Nephron progenitor cell (in vitro differentiated cells): ENCODE data around the gene CMTM5.

ENCODE experiments used
- DNase-seq: peaks from one replicate; pipeline ENCODE4 v3.0.0; 2021
- H3K27ac Mint-ChIP-seq: 2 replicates; pipeline ENCODE4 v1.8.0; 2021; ENCODE audit warnings: mild to moderate bottlenecking, moderate library complexity, mixed read lengths
- H3K27me3 Mint-ChIP-seq: 2 replicates; pipeline ENCODE4 v1.8.0; 2021; ENCODE audit warnings: mild to moderate bottlenecking, low read depth, mixed read lengths; ENCODE audit not compliant: poor library complexity
- H3K36me3 Mint-ChIP-seq: 2 replicates; pipeline ENCODE4 v1.8.0; 2021; ENCODE audit warnings: low read depth, mixed read lengths
- H3K4me1 Mint-ChIP-seq: 2 replicates; pipeline ENCODE4 v1.8.0; 2021; ENCODE audit warnings: mixed read lengths
- H3K4me3 Mint-ChIP-seq: 2 replicates; pipeline ENCODE4 v1.8.0; 2021; ENCODE audit warnings: mild to moderate bottlenecking, moderate library complexity, mixed read lengths
- H3K9me3 Mint-ChIP-seq: 2 replicates; pipeline ENCODE4 v1.8.0; 2021; ENCODE audit warnings: mild to moderate bottlenecking, moderate library complexity, mixed read lengths
- TF ChIP-seq, protein P1 (sequence below): fragments of 200-600 bp; sonication (generic); IDR thresholded peaks from 2 replicates; pipeline ENCODE4 v1.5.0; 2021; ENCODE audit warnings: antibody characterized with exemption

CMTM5 gene

DNA sequence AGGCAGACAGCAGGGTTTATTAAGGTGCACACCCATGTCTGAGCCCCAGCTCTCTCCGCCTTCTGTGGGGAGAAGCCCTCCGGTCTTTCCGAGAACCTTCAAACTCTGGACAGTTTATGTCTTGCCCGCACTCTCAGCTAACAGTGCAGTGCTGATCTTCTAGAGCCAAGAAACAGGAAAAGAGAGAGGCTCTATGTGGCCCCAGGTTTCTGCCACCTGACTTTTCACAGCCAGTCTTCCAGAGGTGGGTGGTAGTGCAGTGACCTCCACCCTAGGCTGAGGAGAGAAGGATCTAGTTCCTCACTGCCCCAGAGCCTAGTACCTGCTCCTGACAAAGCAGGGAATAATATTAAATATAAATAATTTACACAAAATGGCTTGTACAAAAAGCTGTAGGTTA lies 20.2 kb upstream of the CMTM5 start:
- H3K27ac Mint-ChIP-seq = peak overlapping the region; percentile 40
- peaks cover 25% of the 10 kb centered on the region for H3K4me1 Mint-ChIP-seq
- H3K27me3 Mint-ChIP-seq = peaks cover 10% of the 10 kb centered on the region
- no peak for DNase-seq
- H3K4me3 Mint-ChIP-seq = no peak overlapping the region
- TF ChIP-seq, protein P1, sequence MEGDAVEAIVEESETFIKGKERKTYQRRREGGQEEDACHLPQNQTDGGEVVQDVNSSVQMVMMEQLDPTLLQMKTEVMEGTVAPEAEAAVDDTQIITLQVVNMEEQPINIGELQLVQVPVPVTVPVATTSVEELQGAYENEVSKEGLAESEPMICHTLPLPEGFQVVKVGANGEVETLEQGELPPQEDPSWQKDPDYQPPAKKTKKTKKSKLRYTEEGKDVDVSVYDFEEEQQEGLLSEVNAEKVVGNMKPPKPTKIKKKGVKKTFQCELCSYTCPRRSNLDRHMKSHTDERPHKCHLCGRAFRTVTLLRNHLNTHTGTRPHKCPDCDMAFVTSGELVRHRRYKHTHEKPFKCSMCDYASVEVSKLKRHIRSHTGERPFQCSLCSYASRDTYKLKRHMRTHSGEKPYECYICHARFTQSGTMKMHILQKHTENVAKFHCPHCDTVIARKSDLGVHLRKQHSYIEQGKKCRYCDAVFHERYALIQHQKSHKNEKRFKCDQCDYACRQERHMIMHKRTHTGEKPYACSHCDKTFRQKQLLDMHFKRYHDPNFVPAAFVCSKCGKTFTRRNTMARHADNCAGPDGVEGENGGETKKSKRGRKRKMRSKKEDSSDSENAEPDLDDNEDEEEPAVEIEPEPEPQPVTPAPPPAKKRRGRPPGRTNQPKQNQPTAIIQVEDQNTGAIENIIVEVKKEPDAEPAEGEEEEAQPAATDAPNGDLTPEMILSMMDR = no peak
- no peaks in the 10 kb centered on the region for H3K9me3 Mint-ChIP-seq
- peaks cover 34% of the 10 kb centered on the region for H3K36me3 Mint-ChIP-seq

DNA sequence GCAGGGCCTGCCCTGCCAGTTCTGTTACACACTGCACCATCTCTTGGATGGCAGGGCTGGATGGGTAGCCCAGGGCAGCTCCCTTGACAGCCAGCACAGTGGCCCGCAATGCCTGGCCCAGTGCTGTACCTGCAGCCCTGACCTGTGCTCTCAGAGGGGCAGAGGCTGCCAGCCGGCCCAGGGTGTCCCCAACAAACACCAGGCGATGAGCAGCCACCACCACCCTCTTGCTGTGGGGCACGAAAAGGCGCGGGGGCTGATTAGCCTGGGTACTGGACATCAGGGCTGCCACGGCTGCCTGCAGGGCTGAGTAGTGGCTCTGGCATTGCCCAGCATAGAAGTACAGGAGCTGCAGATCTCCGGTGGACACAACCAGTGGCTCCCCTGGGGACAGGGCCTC lies 19.6 kb upstream of the CMTM5 start:
- Mint-ChIP-seq H3K36me3 (peaks cover 40% of the 10 kb centered on the region), H3K27me3 (peaks cover 9% of the 10 kb centered on the region), H3K27ac (peak overlapping the region; percentile 56), H3K4me3 (no peak overlapping the region), H3K9me3 (no peaks in the 10 kb centered on the region), H3K4me1 (peaks cover 31% of the 10 kb centered on the region)
- no peak for DNase-seq
- TF ChIP-seq, protein P1 = no peak

DNA sequence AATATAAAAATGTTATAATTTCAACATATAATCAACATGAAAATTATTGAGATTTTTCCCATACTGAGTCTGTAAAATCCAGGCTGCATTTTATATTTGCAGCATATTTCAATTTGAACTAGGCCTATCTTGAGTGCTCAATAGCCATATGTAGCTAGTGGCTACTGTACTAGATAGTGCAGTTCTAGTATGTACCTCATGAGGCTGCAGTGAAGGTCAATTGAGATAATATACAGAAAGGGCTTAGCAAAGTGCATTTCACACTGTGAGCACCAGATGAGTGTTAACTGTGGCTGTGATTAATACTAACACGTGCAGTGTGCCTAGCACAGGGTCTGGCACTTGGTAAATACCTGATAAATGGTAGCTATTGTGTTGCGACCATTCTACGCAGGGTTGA lies 18.8 kb upstream of the CMTM5 start:
- peaks cover 42% of the 10 kb centered on the region for H3K36me3 Mint-ChIP-seq
- peaks cover 33% of the 10 kb centered on the region for H3K4me1 Mint-ChIP-seq
- H3K9me3 Mint-ChIP-seq = no peaks in the 10 kb centered on the region
- TF ChIP-seq, protein P1 = no peak
- H3K27me3 Mint-ChIP-seq = peaks cover 4% of the 10 kb centered on the region
- no peak overlapping the region for H3K4me3 Mint-ChIP-seq
- peak overlapping the region; percentile 92 for H3K27ac Mint-ChIP-seq
- DNase-seq = no peak

DNA sequence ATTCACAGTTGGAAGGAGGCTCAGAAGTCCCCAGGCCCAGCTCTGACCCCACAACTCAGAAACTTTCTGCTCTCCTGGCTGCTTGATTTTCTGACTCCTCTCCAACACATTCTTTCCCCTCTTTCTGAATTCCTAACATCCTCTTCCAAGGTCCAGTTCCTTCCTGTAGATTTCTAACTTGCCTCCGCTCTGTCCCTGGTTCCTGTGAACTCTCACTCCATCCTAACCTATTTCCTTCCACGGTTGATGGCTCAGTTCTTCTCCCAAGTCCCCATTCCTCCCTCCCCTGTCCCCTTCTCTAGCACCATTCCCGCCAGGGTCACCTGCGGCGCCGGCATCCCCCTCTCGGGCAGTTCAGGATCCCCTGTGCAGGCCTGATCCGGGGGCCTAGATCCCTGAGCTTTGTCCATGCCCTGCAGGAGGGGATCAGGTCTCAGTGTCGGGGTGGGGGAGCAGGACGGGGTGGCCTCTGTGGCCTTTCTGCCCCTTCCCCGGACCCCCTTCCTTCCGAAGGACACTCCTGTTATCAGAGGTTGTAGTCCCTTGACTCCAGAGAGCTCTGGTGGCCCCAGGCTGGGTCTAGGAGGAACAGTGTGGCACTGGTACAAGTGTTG lies 18.2 kb upstream of the CMTM5 start:
- H3K36me3 Mint-ChIP-seq = peaks cover 42% of the 10 kb centered on the region
- TF ChIP-seq, protein P1 = no peak
- H3K4me1 Mint-ChIP-seq = peaks cover 32% of the 10 kb centered on the region
- no peaks in the 10 kb centered on the region for H3K27me3 Mint-ChIP-seq
- no peak for DNase-seq
- H3K4me3 Mint-ChIP-seq = no peak overlapping the region
- H3K27ac Mint-ChIP-seq = peak overlapping the region; percentile 92
- no peaks in the 10 kb centered on the region for H3K9me3 Mint-ChIP-seq

DNA sequence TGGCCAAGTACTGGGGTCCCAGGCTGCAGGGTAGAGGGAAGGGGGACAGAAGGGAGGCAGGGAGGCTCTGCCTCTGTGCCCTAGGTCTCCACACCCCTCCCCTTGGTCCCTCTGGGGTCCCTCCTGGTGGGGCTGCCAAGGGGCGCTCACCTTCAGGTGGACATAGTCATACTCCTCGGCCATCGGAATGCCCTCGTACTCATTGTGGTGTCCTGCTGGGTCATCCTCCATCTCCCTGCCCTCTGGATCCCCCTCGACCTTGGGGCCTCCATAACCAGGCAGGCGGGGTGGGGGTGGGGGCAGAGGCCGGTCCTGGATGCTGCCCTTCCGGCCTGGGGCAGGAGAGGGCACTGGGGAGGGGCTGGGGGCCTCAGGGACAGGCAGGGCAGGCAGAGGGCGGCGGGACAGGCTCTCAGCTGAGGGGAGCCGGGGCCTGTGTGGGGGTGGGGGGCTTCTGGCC lies 17.6 kb upstream of the CMTM5 start:
- TF ChIP-seq, protein P1 = no peak
- Mint-ChIP-seq H3K4me3 (no peak overlapping the region), H3K27ac (no peak overlapping the region), H3K4me1 (peaks cover 32% of the 10 kb centered on the region), H3K36me3 (peaks cover 42% of the 10 kb centered on the region), H3K9me3 (no peaks in the 10 kb centered on the region), H3K27me3 (no peaks in the 10 kb centered on the region)
- DNase-seq = no peak
